ENCODE measurements around the gene NHERF1.

NHERF1 gene

DNA sequence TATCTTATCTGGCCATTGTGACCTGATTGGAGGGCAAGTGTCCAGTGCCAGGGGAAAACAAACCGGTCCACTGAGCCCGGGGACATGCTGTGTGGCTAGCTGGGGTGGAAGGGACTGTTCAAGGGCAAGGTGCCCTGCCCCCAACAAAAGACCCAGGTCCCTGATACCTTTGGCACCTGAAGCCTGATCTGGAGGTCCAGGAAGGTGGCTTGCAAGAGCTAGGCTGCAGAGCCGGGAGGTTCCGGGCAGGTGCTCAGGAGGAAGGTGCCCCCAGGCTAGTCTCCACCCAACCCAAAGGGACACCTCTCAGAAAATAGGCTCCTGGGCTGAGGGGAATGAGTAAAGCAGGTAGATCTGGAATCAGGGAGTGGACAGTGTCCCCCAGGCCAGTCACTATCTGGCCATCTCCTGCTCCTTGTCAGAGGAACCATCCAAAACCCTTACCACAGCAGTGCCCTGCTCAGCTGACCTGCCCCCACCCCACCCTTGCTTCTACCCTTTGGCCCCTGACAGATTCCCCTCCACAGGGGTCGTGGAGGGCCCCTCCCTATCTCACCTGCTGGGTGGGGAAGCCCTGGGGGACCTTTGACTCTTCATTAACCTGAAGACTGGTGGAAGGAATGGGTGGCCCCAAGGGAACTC lies 21.5 kb downstream of the NHERF1 start:
- no peaks in the 10 kb centered on the region for H3K36me3 ChIP-seq (ENCODE audit: low read length)
- no peaks in the 10 kb centered on the region for H3K9me2 ChIP-seq (replicated peaks; ENCODE audit: insufficient read depth, low read length)
- H3K4me3 ChIP-seq (ENCODE audit: insufficient read depth, low read length, poor library complexity, severe bottlenecking), result no peak overlapping the region
- no peak for TF ChIP-seq EZH2phosphoT487 (conservative IDR thresholded peaks at IDR 0.05; ENCODE audit: low read length)
- TF ChIP-seq, protein P1, sequence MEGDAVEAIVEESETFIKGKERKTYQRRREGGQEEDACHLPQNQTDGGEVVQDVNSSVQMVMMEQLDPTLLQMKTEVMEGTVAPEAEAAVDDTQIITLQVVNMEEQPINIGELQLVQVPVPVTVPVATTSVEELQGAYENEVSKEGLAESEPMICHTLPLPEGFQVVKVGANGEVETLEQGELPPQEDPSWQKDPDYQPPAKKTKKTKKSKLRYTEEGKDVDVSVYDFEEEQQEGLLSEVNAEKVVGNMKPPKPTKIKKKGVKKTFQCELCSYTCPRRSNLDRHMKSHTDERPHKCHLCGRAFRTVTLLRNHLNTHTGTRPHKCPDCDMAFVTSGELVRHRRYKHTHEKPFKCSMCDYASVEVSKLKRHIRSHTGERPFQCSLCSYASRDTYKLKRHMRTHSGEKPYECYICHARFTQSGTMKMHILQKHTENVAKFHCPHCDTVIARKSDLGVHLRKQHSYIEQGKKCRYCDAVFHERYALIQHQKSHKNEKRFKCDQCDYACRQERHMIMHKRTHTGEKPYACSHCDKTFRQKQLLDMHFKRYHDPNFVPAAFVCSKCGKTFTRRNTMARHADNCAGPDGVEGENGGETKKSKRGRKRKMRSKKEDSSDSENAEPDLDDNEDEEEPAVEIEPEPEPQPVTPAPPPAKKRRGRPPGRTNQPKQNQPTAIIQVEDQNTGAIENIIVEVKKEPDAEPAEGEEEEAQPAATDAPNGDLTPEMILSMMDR (IDR thresholded peaks at IDR 0.05; ENCODE audit: insufficient read depth, low read length, poor library complexity, severe bottlenecking), result no peak
- H3F3A ChIP-seq (ENCODE audit: insufficient read depth), result 0 out of 2 replicates have a peak, but pooled peaks cover 4% of the 10 kb centered on the region
- no peaks in the 10 kb centered on the region for H3K79me2 ChIP-seq (ENCODE audit: insufficient read depth, low read length)
- no peak overlapping the region for H2AFZ ChIP-seq (ENCODE audit: low read depth, low read length, severe bottlenecking)
- H3K9me3 ChIP-seq (ENCODE audit: insufficient read depth, low read length), result no peaks in the 10 kb centered on the region
- no peaks in the 10 kb centered on the region for H4K20me1 ChIP-seq (ENCODE audit: low read depth, low read length)
- H3K27ac ChIP-seq (ENCODE audit: low read depth, low read length), result no peak overlapping the region
- H3K9ac ChIP-seq (ENCODE audit: low read length), result no peak overlapping the region
- no peak overlapping the region for H3K4me2 ChIP-seq (ENCODE audit: low read depth, low read length, poor library complexity, severe bottlenecking)
- H3K27me3 ChIP-seq (ENCODE audit: low read length), result no peaks in the 10 kb centered on the region

DNA sequence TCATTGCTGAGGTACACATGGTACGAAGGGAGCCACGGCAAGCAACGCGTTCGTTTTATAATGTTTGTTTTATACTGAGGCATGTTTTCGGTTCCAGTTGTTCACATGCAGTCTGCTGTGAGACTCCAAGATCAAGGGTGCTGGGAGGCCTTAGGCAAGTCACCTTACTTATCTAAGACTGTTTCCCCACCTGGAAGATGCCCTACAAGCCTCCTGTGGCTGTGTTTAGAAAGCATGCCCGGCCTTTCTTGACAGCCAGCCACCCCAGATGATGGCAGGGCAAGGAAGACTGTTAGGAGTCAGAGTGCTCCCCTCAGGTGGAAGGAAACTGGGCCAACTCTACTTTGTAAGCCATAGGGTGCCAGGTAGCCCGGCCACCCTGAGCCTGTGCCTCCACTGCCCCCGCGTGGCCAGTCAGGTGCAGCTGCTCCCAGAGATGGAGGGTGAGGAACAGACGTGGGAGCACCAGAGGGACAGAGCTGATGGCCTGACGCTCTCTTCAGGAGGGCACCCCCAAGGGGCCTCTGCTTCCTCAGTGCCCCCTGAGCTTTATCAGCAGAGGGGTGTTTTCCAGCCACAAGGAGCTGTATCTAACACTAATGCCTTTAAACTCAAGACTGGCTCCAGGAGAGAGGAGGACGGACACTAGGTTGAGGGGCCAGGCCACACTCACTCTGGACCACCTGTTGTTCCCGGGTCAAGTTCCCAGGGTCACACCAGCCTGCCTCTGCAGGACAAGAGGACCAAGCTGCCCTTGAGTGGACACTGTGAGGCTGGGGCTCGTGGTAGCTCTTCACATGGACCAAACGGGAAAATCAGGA lies 22.3 kb downstream of the NHERF1 start:
- Histone ChIP-seq H2AFZ (ENCODE audit: low read depth, low read length, severe bottlenecking) (no peak overlapping the region), H4K20me1 (ENCODE audit: low read depth, low read length) (no peaks in the 10 kb centered on the region), H3K9me3 (ENCODE audit: insufficient read depth, low read length) (no peaks in the 10 kb centered on the region), H3K4me3 (ENCODE audit: insufficient read depth, low read length, poor library complexity, severe bottlenecking) (no peak overlapping the region), H3K27ac (ENCODE audit: low read depth, low read length) (no peak overlapping the region), H3K9me2 (replicated peaks; ENCODE audit: insufficient read depth, low read length) (no peaks in the 10 kb centered on the region), H3K36me3 (ENCODE audit: low read length) (no peaks in the 10 kb centered on the region), H3K79me2 (ENCODE audit: insufficient read depth, low read length) (peaks cover 6% of the 10 kb centered on the region), H3K9ac (ENCODE audit: low read length) (no peak overlapping the region), H3K27me3 (ENCODE audit: low read length) (no peaks in the 10 kb centered on the region), H3K4me2 (ENCODE audit: low read depth, low read length, poor library complexity, severe bottlenecking) (no peak overlapping the region), H3F3A (ENCODE audit: insufficient read depth) (0 out of 2 replicates have a peak, but pooled peaks cover 10% of the 10 kb centered on the region)
- TF ChIP-seq, protein P1 (IDR thresholded peaks at IDR 0.05; ENCODE audit: insufficient read depth, low read length, poor library complexity, severe bottlenecking), result peak; percentile 84
- no peak for TF ChIP-seq EZH2phosphoT487 (conservative IDR thresholded peaks at IDR 0.05; ENCODE audit: low read length)

DNA sequence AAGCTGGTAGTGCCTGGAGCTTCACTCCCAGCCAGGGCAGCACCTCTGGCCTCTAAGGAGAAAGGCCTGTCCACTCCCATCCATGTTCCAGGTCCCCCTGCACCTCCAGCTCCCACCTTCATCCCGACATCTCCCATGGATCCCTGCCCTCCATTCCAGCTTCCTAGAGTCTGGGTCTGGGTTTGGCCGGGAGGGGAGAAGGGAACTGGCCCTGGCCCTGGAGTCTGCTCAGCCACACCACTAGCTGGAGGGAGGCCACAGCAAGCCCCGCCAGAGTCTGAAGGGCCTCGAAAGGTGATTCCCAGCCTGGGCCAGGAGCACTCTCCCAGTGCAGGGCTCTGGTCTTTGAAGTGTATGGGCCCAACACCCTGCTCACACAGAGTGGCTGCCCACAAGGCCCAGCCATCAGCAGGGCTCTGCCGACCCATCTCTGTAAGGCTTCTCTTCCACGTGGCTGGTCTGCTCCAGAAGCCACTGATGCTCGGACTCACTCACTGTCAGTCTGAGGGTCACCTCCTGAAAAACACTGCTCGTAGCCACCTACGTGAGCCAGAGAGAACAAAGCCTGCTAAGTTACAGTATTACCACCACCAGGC lies 23.0 kb downstream of the NHERF1 start:
- Histone ChIP-seq H3K36me3 (ENCODE audit: low read length) (no peaks in the 10 kb centered on the region), H3K79me2 (ENCODE audit: insufficient read depth, low read length) (peaks cover 10% of the 10 kb centered on the region), H4K20me1 (ENCODE audit: low read depth, low read length) (no peaks in the 10 kb centered on the region), H3K4me3 (ENCODE audit: insufficient read depth, low read length, poor library complexity, severe bottlenecking) (no peak overlapping the region), H3K27ac (ENCODE audit: low read depth, low read length) (no peak overlapping the region), H3K9ac (ENCODE audit: low read length) (no peak overlapping the region), H3K9me2 (replicated peaks; ENCODE audit: insufficient read depth, low read length) (no peaks in the 10 kb centered on the region), H3K4me2 (ENCODE audit: low read depth, low read length, poor library complexity, severe bottlenecking) (no peak overlapping the region), H3K9me3 (ENCODE audit: insufficient read depth, low read length) (no peaks in the 10 kb centered on the region), H3K27me3 (ENCODE audit: low read length) (no peaks in the 10 kb centered on the region), H3F3A (ENCODE audit: insufficient read depth) (0 out of 2 replicates have a peak, but pooled peaks cover 10% of the 10 kb centered on the region), H2AFZ (ENCODE audit: low read depth, low read length, severe bottlenecking) (no peak overlapping the region)
- TF ChIP-seq EZH2phosphoT487 (conservative IDR thresholded peaks at IDR 0.05; ENCODE audit: low read length), result no peak
- TF ChIP-seq, protein P1 (IDR thresholded peaks at IDR 0.05; ENCODE audit: insufficient read depth, low read length, poor library complexity, severe bottlenecking), result no peak
